NT2/D1 (cell line): ENCODE measurements around the gene NADSYN1.

Experiments
- YY1 ChIP-seq: IDR thresholded peaks from 2 replicates; pipeline ENCODE4 v1.6.1; 2011; ENCODE audit not compliant: insufficient read length, insufficient read depth
- ZNF274 ChIP-seq: IDR thresholded peaks from 2 replicates; pipeline ENCODE4 v1.6.1; 2011; ENCODE audit warnings: mild to moderate bottlenecking, low read depth, low read length

GRCh38 chr11:71414645-71415044, 38.4 kb upstream of the NADSYN1 start:
- TF ChIP-seq YY1, result no peak
- TF ChIP-seq ZNF274, result no peak
